Liver (tissue), 9 donors: ENCODE results near the gene CROCC2. TPM values are rescaled to one million over a fixed set of nuclear protein-coding genes. Genes with fewer than 3 reads are reported as not detected.

Source experiments
- DNase-seq: peaks from one replicate; pipeline ENCODE4 v3.0.0-alpha.2; 2017; ENCODE audit warnings: low spot score
- H3K27ac ChIP-seq, 2 donors: one replicate each; pipeline ENCODE4 v1.7.0; 2013; ENCODE audit warnings: inconsistent platforms in 2 of 2, low read length in 2 of 2, control low read depth in 1 of 2, low read depth in 1 of 2, mild to moderate bottlenecking in 1 of 2
- H3K27me3 ChIP-seq, 4 donors: one replicate each; pipeline versions ENCODE4 v1.6.1 to v1.7.0; 2013; ENCODE audit warnings: low read length in 3 of 4, inconsistent platforms in 1 of 4, mild to moderate bottlenecking in 1 of 4, moderate library complexity in 1 of 4; ENCODE audit not compliant: control insufficient read depth in 4 of 4, insufficient read depth in 4 of 4
- H3K36me3 ChIP-seq, 4 donors: one replicate each; pipeline versions ENCODE4 v1.6.1 to v1.7.0; 2013; ENCODE audit warnings: low read length in 3 of 4, mild to moderate bottlenecking in 3 of 4, low read depth in 1 of 4, moderate library complexity in 1 of 4; ENCODE audit not compliant: control insufficient read depth in 4 of 4, insufficient read depth in 3 of 4
- H3K4me1 ChIP-seq, 4 donors: one replicate each; pipeline versions ENCODE4 v1.6.1 to v1.7.0; 2013; ENCODE audit warnings: low read length in 3 of 4, mild to moderate bottlenecking in 3 of 4, moderate library complexity in 1 of 4; ENCODE audit not compliant: control insufficient read depth in 4 of 4, insufficient read depth in 4 of 4
- H3K4me3 ChIP-seq, 3 donors: one replicate each; pipeline versions ENCODE4 v1.6.1 to v1.7.0; 2013; ENCODE audit warnings: low read length in 3 of 3, control low read depth in 1 of 3, low read depth in 1 of 3, mild to moderate bottlenecking in 1 of 3
- H3K9ac ChIP-seq, 2 donors: one replicate each; pipeline ENCODE4 v1.7.0; 2013; ENCODE audit warnings: low read length in 2 of 2, mild to moderate bottlenecking in 2 of 2, moderate library complexity in 2 of 2, control low read depth in 1 of 2, low read depth in 1 of 2
- H3K9me3 ChIP-seq, 4 donors: one replicate each; pipeline versions ENCODE4 v1.6.1 to v1.7.0; 2013; ENCODE audit warnings: low read length in 3 of 4; ENCODE audit not compliant: control insufficient read depth in 4 of 4
- ATF3 ChIP-seq: IDR thresholded peaks from 2 replicates; pipeline ENCODE4 v1.6.1; 2016; ENCODE audit warnings: antibody characterized with exemption
- CTCF ChIP-seq: fragments of 150-350 bp; IDR thresholded peaks from 2 replicates; pipeline ENCODE4 v1.5.1; 2017; ENCODE audit warnings: improper control_type of control experiment, low read depth, low read length; ENCODE audit not compliant: missing input control
- EGR1 ChIP-seq, 2 donors: IDR thresholded peaks; 2 replicates each; pipeline ENCODE4 v1.6.1; 2016 to 2018; ENCODE audit warnings: antibody characterized with exemption in 2 of 2, low read depth in 2 of 2
- FOXA1 ChIP-seq: IDR thresholded peaks from 2 replicates; pipeline ENCODE4 v1.6.1; 2016; ENCODE audit warnings: antibody characterized with exemption
- FOXA2 ChIP-seq: IDR thresholded peaks from 2 replicates; pipeline ENCODE4 v1.6.1; 2016; ENCODE audit warnings: antibody characterized with exemption
- GABPA ChIP-seq, 2 donors: IDR thresholded peaks in 1 of 2; conservative IDR thresholded peaks in 1 of 2; 2 replicates each; pipeline ENCODE4 v1.6.1; 2016; ENCODE audit warnings: antibody characterized with exemption in 2 of 2, mild to moderate bottlenecking in 1 of 2, moderate library complexity in 1 of 2
- HNF4A ChIP-seq, 2 donors: conservative IDR thresholded peaks; 2 replicates each; pipeline ENCODE4 v1.6.1; 2016; ENCODE audit warnings: antibody characterized with exemption in 2 of 2, mild to moderate bottlenecking in 2 of 2
- HNF4G ChIP-seq: IDR thresholded peaks from 2 replicates; pipeline ENCODE4 v1.6.1; 2016; ENCODE audit warnings: antibody characterized with exemption
- JUND ChIP-seq, 2 donors: IDR thresholded peaks; 2 replicates each; pipeline ENCODE4 v1.6.1; 2016; ENCODE audit warnings: antibody characterized with exemption in 2 of 2
- MAX ChIP-seq: IDR thresholded peaks from 2 replicates; pipeline ENCODE4 v1.6.1; 2016; ENCODE audit warnings: antibody characterized with exemption
- NR2F2 ChIP-seq: IDR thresholded peaks from 2 replicates; pipeline ENCODE4 v1.6.1; 2016; ENCODE audit warnings: antibody characterized with exemption
- RAD21 ChIP-seq, 2 donors: IDR thresholded peaks; 2 replicates each; pipeline ENCODE4 v1.6.1; 2016; ENCODE audit warnings: antibody characterized with exemption in 2 of 2, mild to moderate bottlenecking in 2 of 2
- REST ChIP-seq: IDR thresholded peaks from 2 replicates; pipeline ENCODE4 v1.6.1; 2016; ENCODE audit warnings: antibody characterized with exemption, mild to moderate bottlenecking
- RXRA ChIP-seq, 2 donors: IDR thresholded peaks; 2 replicates each; pipeline ENCODE4 v1.6.1; 2017 to 2018; ENCODE audit warnings: antibody characterized with exemption in 2 of 2, mild to moderate bottlenecking in 1 of 2
- SP1 ChIP-seq: IDR thresholded peaks from 2 replicates; pipeline ENCODE4 v1.6.1; 2018; ENCODE audit warnings: antibody characterized with exemption, mild to moderate bottlenecking
- TAF1 ChIP-seq: conservative IDR thresholded peaks from 2 replicates; pipeline ENCODE4 v1.6.1; 2016; ENCODE audit warnings: antibody characterized with exemption, mild to moderate bottlenecking
- YY1 ChIP-seq: IDR thresholded peaks from 2 replicates; pipeline ENCODE4 v1.6.1; 2016; ENCODE audit warnings: antibody characterized with exemption, mild to moderate bottlenecking
- ZBTB33 ChIP-seq: IDR thresholded peaks from 2 replicates; pipeline ENCODE4 v1.6.1; 2016; ENCODE audit warnings: antibody characterized with exemption
- WGBS: extraction: QIAGEN DNeasy Blood & Tissue Kit; methylation state at CpG from one replicate; pipeline ENCODE4 v1.1.7; 2013; 5-methylcytosine and 5-hydroxymethylcytosine counted together
- polyA plus RNA-seq, 2 donors: library from polyadenylated mRNA; stranded (reverse) in 1 of 2; unstranded in 1 of 2; fragments of 200-250 nt in 1 of 2; fragments of >200 nt in 1 of 2; fragmentation: Nextera tagmentation in 1 of 2; extraction: Ambion mirVana in 1 of 2; gene quantifications; one replicate each; pipeline versions ENCODE4 v1.2.1 to v1.2.3, GENCODE V29; 2013 to 2015
- total RNA-seq, 2 donors: library from RNA; depleted of rRNA; stranded (reverse); fragments of >200 nt; gene quantifications; one replicate each; pipeline ENCODE4 v1.2.3, GENCODE V29; 2014
- donor health status: healthy.
- donor health status: healthy.
- donor health status: healthy.
- donor health status: healthy.
- donor health status: healthy.

Gene CROCC2
- total and polyA plus RNA-seq, 4 donors = under 0.01 to 0.13 (median 0.05) TPM

- no peak overlapping the region for H3K27ac ChIP-seq
- no peaks in the 10 kb centered on the region for H3K27me3 ChIP-seq
- no peak overlapping the region for H3K9ac ChIP-seq
- H3K9me3 ChIP-seq = peaks cover 0 to 4% (median 0%) of the 10 kb centered on the region in 4 donors
- no peak overlapping the region for H3K4me3 ChIP-seq
- TF ChIP-seq ZBTB33 (no peak), EGR1 (IDR thresholded peaks at IDR 0.05; ENCODE audit: low read depth in 2 of 2) (no peak), RXRA (IDR thresholded peaks at IDR 0.05) (no peak), GABPA (IDR thresholded peaks at IDR 0.05 in 1 of 2, conservative IDR thresholded peaks at IDR 0.05 in 1 of 2) (no peak), CTCF (no peak), ATF3 (no peak), REST (no peak), FOXA1 (no peak), JUND (IDR thresholded peaks at IDR 0.05) (no peak), TAF1 (no peak), MAX (no peak), SP1 (no peak), RAD21 (IDR thresholded peaks at IDR 0.05) (no peak), FOXA2 (no peak), HNF4G (no peak), NR2F2 (no peak), HNF4A (conservative IDR thresholded peaks at IDR 0.05) (no peak), YY1 (no peak)
- H3K36me3 ChIP-seq = no peaks in the 10 kb centered on the region
- H3K4me1 ChIP-seq = no peaks in the 10 kb centered on the region
- 95% methylated on average over 12 of the region's 12 CpGs for WGBS
- DNase-seq = no peak
Observed at GRCh38 chr2:240934701-240935102, 28.6 kb downstream of the CROCC2 start.
